Thoracic aorta (tissue), 2 donors: ENCODE measurements around the gene WDR7. TPM values are rescaled to one million over a fixed set of nuclear protein-coding genes. Genes with fewer than 3 reads are reported as not detected.

Source experiments
- ATAC-seq: fragments of 150-250 bp; one replicate; pipeline ENCODE4 v1.8.0; 2017; ENCODE audit warnings: low read depth; ENCODE audit not compliant: insufficient number of reproducible peaks, low FRiP score
- DNase-seq: peaks from one replicate; pipeline ENCODE4 v3.0.0-alpha.2; 2020; ENCODE audit warnings: low spot score
- H3K27ac ChIP-seq, 2 donors: fragments of 200-600 bp; sonication (generic); 1 replicate in 1 of 2; 2 replicates in 1 of 2; pipeline ENCODE4 v1.5.1; 2016; ENCODE audit warnings: mild to moderate bottlenecking in 2 of 2, moderate library complexity in 2 of 2
- H3K27me3 ChIP-seq: fragments of 200-600 bp; sonication (generic); replicated peaks from 2 replicates; pipeline ENCODE4 v1.6.0; 2016; ENCODE audit warnings: mild to moderate bottlenecking; ENCODE audit not compliant: insufficient read depth
- H3K36me3 ChIP-seq: fragments of 200-600 bp; sonication (generic); one replicate; pipeline ENCODE4 v1.5.1; 2016
- H3K4me1 ChIP-seq, 2 donors: fragments of 200-600 bp; sonication (generic); 1 replicate in 1 of 2; 2 replicates in 1 of 2; pipeline versions ENCODE4 v1.5.1 to v1.6.0; 2016; ENCODE audit warnings: low read depth in 2 of 2, mild to moderate bottlenecking in 1 of 2; ENCODE audit not compliant: control insufficient read depth in 1 of 2
- H3K4me3 ChIP-seq: fragments of 200-600 bp; sonication (generic); 2 replicates; pipeline ENCODE4 v1.5.1; 2016; ENCODE audit warnings: mild to moderate bottlenecking
- H3K9me3 ChIP-seq: fragments of 200-600 bp; sonication (generic); 2 replicates; pipeline ENCODE4 v1.5.1; 2016
- total RNA-seq, 2 donors: library from RNA; depleted of rRNA; stranded (reverse); fragments of >200 nt; gene quantifications; one replicate each; pipeline versions ENCODE4 v1.1.0 to v1.2.3, GENCODE V29; 2016
- TF ChIP-seq, protein P1 (sequence below): fragments of 200-600 bp; sonication (generic); IDR thresholded peaks from one replicate; pipeline ENCODE4 v1.5.1; 2019; ENCODE audit warnings: antibody characterized with exemption

WDR7 gene
- total RNA-seq, 2 donors from 2014 or later = 33.2 to 73.1 TPM

DNA sequence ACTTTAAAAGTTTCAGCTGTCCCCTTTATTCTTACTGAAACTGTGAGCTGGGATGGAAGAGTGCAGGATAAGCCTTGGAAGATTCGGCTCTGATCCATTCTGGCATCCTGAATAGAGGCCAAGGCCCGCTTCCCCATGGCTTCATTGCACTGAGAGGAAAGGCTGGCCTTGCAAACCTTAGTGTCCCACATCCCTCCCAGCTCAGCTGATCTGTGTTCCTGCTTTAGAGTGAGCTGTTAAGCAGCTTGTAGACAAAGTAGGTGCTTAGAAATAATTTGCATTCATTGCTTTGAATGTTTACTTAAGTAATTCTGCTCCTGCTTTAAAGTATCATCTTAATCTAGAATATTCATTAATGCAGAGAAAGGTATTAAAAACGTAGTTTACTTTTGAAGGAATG lies 326.1 kb downstream of the WDR7 start:
- ATAC-seq = no peak
- H3K4me3 ChIP-seq = no peak overlapping the region
- no peaks in the 10 kb centered on the region for H3K9me3 ChIP-seq
- DNase-seq = no peak
- TF ChIP-seq, protein P1, sequence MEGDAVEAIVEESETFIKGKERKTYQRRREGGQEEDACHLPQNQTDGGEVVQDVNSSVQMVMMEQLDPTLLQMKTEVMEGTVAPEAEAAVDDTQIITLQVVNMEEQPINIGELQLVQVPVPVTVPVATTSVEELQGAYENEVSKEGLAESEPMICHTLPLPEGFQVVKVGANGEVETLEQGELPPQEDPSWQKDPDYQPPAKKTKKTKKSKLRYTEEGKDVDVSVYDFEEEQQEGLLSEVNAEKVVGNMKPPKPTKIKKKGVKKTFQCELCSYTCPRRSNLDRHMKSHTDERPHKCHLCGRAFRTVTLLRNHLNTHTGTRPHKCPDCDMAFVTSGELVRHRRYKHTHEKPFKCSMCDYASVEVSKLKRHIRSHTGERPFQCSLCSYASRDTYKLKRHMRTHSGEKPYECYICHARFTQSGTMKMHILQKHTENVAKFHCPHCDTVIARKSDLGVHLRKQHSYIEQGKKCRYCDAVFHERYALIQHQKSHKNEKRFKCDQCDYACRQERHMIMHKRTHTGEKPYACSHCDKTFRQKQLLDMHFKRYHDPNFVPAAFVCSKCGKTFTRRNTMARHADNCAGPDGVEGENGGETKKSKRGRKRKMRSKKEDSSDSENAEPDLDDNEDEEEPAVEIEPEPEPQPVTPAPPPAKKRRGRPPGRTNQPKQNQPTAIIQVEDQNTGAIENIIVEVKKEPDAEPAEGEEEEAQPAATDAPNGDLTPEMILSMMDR = no peak
- no peaks in the 10 kb centered on the region for H3K27me3 ChIP-seq
- H3K36me3 ChIP-seq = no peaks in the 10 kb centered on the region
- no peak overlapping the region for H3K27ac ChIP-seq
- no peaks in the 10 kb centered on the region for H3K4me1 ChIP-seq

DNA sequence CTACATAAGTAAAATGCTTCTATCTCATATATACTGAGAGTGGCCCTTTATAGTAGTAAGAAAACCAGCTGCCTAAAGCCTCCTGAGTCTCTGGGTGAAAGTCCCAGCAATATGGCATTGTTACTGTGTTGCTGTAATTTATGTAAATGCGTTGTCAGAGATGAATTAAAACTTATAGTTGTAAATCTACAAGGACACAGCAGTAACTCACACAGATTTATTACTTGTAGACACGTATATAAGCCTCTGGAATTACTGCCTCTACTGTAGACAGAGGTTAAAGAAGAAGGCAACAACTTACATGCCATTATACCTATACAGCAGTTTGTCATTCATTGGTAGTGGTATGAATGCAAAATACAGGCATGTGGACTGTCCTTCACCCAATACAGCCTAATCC lies 326.6 kb downstream of the WDR7 start:
- DNase-seq (no peak), ATAC-seq (no peak)
- H3K36me3 ChIP-seq = no peaks in the 10 kb centered on the region
- no peak overlapping the region for H3K4me3 ChIP-seq
- TF ChIP-seq, protein P1 = no peak
- H3K9me3 ChIP-seq = no peaks in the 10 kb centered on the region
- H3K27ac ChIP-seq = no peak overlapping the region
- no peaks in the 10 kb centered on the region for H3K4me1 ChIP-seq
- H3K27me3 ChIP-seq = no peaks in the 10 kb centered on the region

DNA sequence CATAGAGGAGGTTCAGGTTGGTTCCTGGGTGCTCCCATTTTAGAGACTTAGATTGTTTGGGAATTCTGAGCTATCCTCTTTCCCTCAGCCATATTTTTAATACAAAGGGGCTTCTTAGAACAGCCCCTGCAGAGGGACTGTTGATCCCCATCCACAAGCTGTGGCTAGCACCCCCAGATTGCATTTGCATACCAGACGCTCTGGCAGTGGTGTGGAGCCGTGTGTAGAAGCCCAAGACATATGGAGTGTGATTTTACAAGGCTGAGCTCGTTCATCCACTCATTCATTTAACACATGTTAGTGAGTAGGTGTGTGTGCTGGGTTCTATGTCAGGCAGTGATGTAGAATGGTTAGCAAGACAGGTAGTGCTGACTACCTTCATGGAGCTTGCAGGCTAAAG lies 329.0 kb downstream of the WDR7 start:
- no peak for ATAC-seq

DNA sequence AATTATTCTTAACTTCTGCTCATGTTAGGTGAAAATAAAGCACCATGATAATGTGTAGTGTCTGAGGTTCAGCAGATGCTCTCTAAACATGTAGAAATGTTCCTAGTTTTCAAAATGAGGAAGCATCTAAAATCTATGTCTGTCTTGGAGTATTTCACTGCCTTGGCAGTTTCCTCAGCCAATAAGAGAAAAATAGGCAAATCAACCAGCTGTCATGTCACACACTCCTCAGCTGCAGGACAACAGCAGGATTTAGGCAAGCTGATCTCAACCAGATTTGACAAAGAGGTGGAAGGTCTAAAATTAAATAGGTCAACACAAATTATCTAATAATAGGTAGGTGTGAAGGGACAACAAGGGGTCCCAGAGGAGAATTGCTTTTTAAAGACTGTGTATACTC lies 331.6 kb downstream of the WDR7 start:
- DNase-seq (no peak), ATAC-seq (no peak)
- Histone ChIP-seq H3K4me3 (no peak overlapping the region), H3K27ac (no peak overlapping the region), H3K4me1 (no peaks in the 10 kb centered on the region), H3K36me3 (no peaks in the 10 kb centered on the region), H3K9me3 (no peaks in the 10 kb centered on the region), H3K27me3 (no peaks in the 10 kb centered on the region)
- TF ChIP-seq, protein P1 = no peak

More for the DNA sequence above, 329.0 kb downstream of the WDR7 start:
- H3K27me3 ChIP-seq = no peaks in the 10 kb centered on the region
- no peaks in the 10 kb centered on the region for H3K4me1 ChIP-seq
- H3K27ac ChIP-seq = no peak overlapping the region
- TF ChIP-seq, protein P1 = no peak
- no peak overlapping the region for H3K4me3 ChIP-seq
- no peak for DNase-seq
- H3K36me3 ChIP-seq = no peaks in the 10 kb centered on the region
- no peaks in the 10 kb centered on the region for H3K9me3 ChIP-seq

DNA sequence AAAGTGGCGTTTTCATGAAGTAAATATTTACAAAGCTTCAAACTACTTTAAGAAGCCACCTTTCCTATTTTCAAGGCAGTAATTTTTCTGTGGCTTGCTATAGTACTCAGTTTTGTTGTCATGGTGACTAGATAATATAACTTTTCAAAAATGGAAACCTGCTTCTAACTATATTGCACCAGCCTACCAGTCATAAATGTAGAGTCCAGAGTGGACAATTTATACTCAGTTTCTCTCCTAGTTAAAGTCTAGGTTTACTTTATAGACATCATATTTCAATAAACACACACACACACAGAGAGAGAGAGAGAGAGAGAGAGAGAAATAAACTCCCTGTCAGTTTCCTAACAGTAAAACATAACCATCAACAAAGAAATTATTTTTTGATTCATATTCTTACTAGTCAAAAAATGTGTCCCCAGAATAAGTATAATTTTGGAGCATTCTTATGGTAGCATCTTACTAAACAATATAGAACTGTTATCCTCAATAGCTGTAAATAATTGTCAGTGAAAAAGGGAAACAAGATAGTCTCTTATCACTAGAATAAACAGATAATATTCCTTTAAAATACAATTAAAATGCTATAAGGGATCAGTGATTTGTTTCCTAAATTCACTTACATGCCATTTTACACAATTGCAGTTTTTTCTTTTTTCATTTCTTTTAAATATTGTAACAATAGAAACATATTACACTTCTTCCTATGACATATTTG lies 332.3 kb downstream of the WDR7 start:
- no peaks in the 10 kb centered on the region for H3K9me3 ChIP-seq
- DNase-seq (no peak), ATAC-seq (no peak)
- no peak overlapping the region for H3K4me3 ChIP-seq
- no peaks in the 10 kb centered on the region for H3K27me3 ChIP-seq
- H3K36me3 ChIP-seq = no peaks in the 10 kb centered on the region
- TF ChIP-seq, protein P1 = no peak
- no peaks in the 10 kb centered on the region for H3K4me1 ChIP-seq
- no peak overlapping the region for H3K27ac ChIP-seq
